WTC11 (cell line): ENCODE measurements around the gene SIK2. TPM values are rescaled to one million over a fixed set of nuclear protein-coding genes. Genes with fewer than 3 reads are reported as not detected.

ENCODE experiments used
- ATAC-seq: fragments of 200-7000 bp; cut with Tn5 transposase; 2 replicates; pipeline ENCODE4 v1.10.0; 2021; ENCODE audit warnings: mild to moderate bottlenecking, moderate library complexity
- CTCF ChIA-PET: fragments of 300-600 bp; sonication (Branson Sonifier 250); formaldehyde crosslinking; loops from one replicate; lab custom pipeline; 2021; ENCODE audit warnings: antibody characterized with exemption; lab: Charles Lee
- POLR2A ChIA-PET: fragments of 350-600 bp; sonication (Branson Sonifier 250); formaldehyde crosslinking; loops from one replicate; lab custom pipeline; 2021; ENCODE audit warnings: antibody characterized with exemption; lab: Charles Lee
- DNase-seq: peaks from one replicate; pipeline ENCODE4 v3.0.0; 2021; ENCODE audit warnings: low spot score
- H3K27ac Mint-ChIP-seq: 2 replicates; pipeline ENCODE4 v1.8.0; 2021; ENCODE audit warnings: mixed read lengths
- H3K27me3 Mint-ChIP-seq: 2 replicates; pipeline ENCODE4 v1.8.0; 2021; ENCODE audit warnings: low read depth, mild to moderate bottlenecking, moderate library complexity, mixed read lengths
- H3K36me3 Mint-ChIP-seq: 2 replicates; pipeline ENCODE4 v1.8.0; 2021; ENCODE audit warnings: mixed read lengths
- H3K4me1 Mint-ChIP-seq: 2 replicates; pipeline ENCODE4 v1.8.0; 2022; ENCODE audit warnings: mixed read lengths
- H3K4me3 Mint-ChIP-seq: 2 replicates; pipeline ENCODE4 v1.8.0; 2021; ENCODE audit warnings: mild to moderate bottlenecking, moderate library complexity, mixed read lengths
- H3K9me3 Mint-ChIP-seq: 2 replicates; pipeline ENCODE4 v1.8.0; 2021; ENCODE audit warnings: mixed read lengths
- ATF1 ChIP-seq: sonication (generic); formaldehyde crosslinking; IDR thresholded peaks from 2 replicates; pipeline ENCODE4 v1.8.1; 2023; ENCODE audit warnings: mild to moderate bottlenecking, moderate library complexity, missing genetic modification reagents
- CREM ChIP-seq: sonication (generic); formaldehyde crosslinking; IDR thresholded peaks from 2 replicates; pipeline ENCODE4 v1.8.1; 2022; ENCODE audit warnings: mild to moderate bottlenecking, missing genetic modification reagents, moderate library complexity
- ELF4 ChIP-seq: sonication (generic); formaldehyde crosslinking; IDR thresholded peaks from 2 replicates; pipeline ENCODE4 v1.8.1; 2022; ENCODE audit warnings: low read depth, mild to moderate bottlenecking, moderate library complexity, missing genetic modification reagents
- ESRRA ChIP-seq: sonication (generic); formaldehyde crosslinking; IDR thresholded peaks from 2 replicates; pipeline ENCODE4 v1.8.1; 2022; ENCODE audit warnings: mild to moderate bottlenecking, missing genetic modification reagents, borderline replicate concordance
- GABPB1 ChIP-seq: sonication (generic); formaldehyde crosslinking; IDR thresholded peaks from 2 replicates; pipeline ENCODE4 v1.8.1; 2023; ENCODE audit warnings: mild to moderate bottlenecking, missing genetic modification reagents
- GTF2I ChIP-seq: fragments of 250-450 bp; sonication (Bioruptor Pico); conservative IDR thresholded peaks from 2 replicates; pipeline ENCODE4 v1.4.0; 2021; ENCODE audit warnings: mild to moderate bottlenecking
- JAZF1 ChIP-seq: fragments of 250-450 bp; sonication (Bioruptor Pico); IDR thresholded peaks from 2 replicates; pipeline ENCODE4 v1.9.0; 2021; ENCODE audit warnings: moderate library complexity, mild to moderate bottlenecking, inconsistent platforms
- KAT7 ChIP-seq: sonication (generic); formaldehyde crosslinking; IDR thresholded peaks from 2 replicates; pipeline ENCODE4 v1.8.1; 2023; ENCODE audit warnings: missing genetic modification reagents, mild to moderate bottlenecking, borderline replicate concordance
- MXD4 ChIP-seq: fragments of 250-450 bp; sonication (Bioruptor Pico); IDR thresholded peaks from 2 replicates; pipeline ENCODE4 v1.8.0; 2021; ENCODE audit warnings: mild to moderate bottlenecking, moderate library complexity, borderline replicate concordance
- NFE2L1 ChIP-seq: sonication (generic); formaldehyde crosslinking; IDR thresholded peaks from 2 replicates; pipeline ENCODE4 v1.8.1; 2023; ENCODE audit warnings: missing genetic modification reagents
- NR1H2 ChIP-seq: sonication (generic); formaldehyde crosslinking; IDR thresholded peaks from 2 replicates; pipeline ENCODE4 v1.9.0; 2021; ENCODE audit warnings: mild to moderate bottlenecking, moderate library complexity, missing genetic modification reagents
- PRRX2 ChIP-seq: fragments of 250-450 bp; sonication (Bioruptor Pico); IDR thresholded peaks from 2 replicates; pipeline ENCODE4 v1.8.0; 2021; ENCODE audit warnings: mild to moderate bottlenecking
- RORB ChIP-seq: fragments of 250-450 bp; sonication (Bioruptor Pico); IDR thresholded peaks from 2 replicates; pipeline ENCODE4 v1.9.0; 2021; ENCODE audit warnings: mild to moderate bottlenecking
- SMAD3 ChIP-seq: sonication (generic); formaldehyde crosslinking; IDR thresholded peaks from 2 replicates; pipeline ENCODE4 v1.8.0; 2022; ENCODE audit warnings: missing genetic modification reagents, mild to moderate bottlenecking, borderline replicate concordance
- SOX15 ChIP-seq: fragments of 250-450 bp; sonication (Bioruptor Pico); IDR thresholded peaks from 2 replicates; pipeline ENCODE4 v1.9.0; 2021; ENCODE audit warnings: mild to moderate bottlenecking
- ZNF232 ChIP-seq: sonication (generic); formaldehyde crosslinking; IDR thresholded peaks from 2 replicates; pipeline ENCODE4 v1.8.0; 2022; ENCODE audit warnings: mild to moderate bottlenecking, missing genetic modification reagents
- ZNF263 ChIP-seq: sonication (generic); formaldehyde crosslinking; IDR thresholded peaks from 2 replicates; pipeline ENCODE4 v1.8.1; 2022; ENCODE audit warnings: low read depth, mild to moderate bottlenecking, moderate library complexity, missing genetic modification reagents
- total RNA-seq: library from RNA; stranded (reverse); gene quantifications from 3 replicates; pipeline ENCODE4 v1.2.3, GENCODE V29; 2021
- TF ChIP-seq, protein P1 (sequence below): sonication (generic); formaldehyde crosslinking; IDR thresholded peaks from 2 replicates; pipeline ENCODE4 v1.8.1; 2023; ENCODE audit warnings: mild to moderate bottlenecking, moderate library complexity, missing genetic modification reagents
- TF ChIP-seq, protein P2 (sequence below): sonication (generic); formaldehyde crosslinking; IDR thresholded peaks from 2 replicates; pipeline ENCODE4 v1.8.1; 2022; ENCODE audit warnings: missing genetic modification reagents, borderline replicate concordance
- TF ChIP-seq, protein P3 (sequence below): sonication (generic); formaldehyde crosslinking; conservative IDR thresholded peaks from 2 replicates; pipeline ENCODE4 v1.8.1; 2022; ENCODE audit warnings: mild to moderate bottlenecking, missing genetic modification reagents
- TF ChIP-seq, protein P4 (sequence below): sonication (generic); formaldehyde crosslinking; IDR thresholded peaks from 2 replicates; pipeline ENCODE4 v1.8.1; 2023; ENCODE audit warnings: mild to moderate bottlenecking, missing genetic modification reagents, moderate library complexity
- TF ChIP-seq, protein P5 (sequence below): sonication (generic); formaldehyde crosslinking; IDR thresholded peaks from 2 replicates; pipeline ENCODE4 v1.8.0; 2022; ENCODE audit warnings: mild to moderate bottlenecking, missing genetic modification reagents
- TF ChIP-seq, protein P6 (sequence below): sonication (generic); formaldehyde crosslinking; IDR thresholded peaks from 2 replicates; pipeline ENCODE4 v1.8.1; 2023; ENCODE audit warnings: mild to moderate bottlenecking, missing genetic modification reagents
- TF ChIP-seq, protein P7 (sequence below): sonication (generic); formaldehyde crosslinking; IDR thresholded peaks from 2 replicates; pipeline ENCODE4 v1.8.1; 2023; ENCODE audit warnings: mild to moderate bottlenecking, missing genetic modification reagents

The SIK2 gene
- total RNA-seq, 1 experiment from 2014 or later = 7.2 TPM

DNA sequence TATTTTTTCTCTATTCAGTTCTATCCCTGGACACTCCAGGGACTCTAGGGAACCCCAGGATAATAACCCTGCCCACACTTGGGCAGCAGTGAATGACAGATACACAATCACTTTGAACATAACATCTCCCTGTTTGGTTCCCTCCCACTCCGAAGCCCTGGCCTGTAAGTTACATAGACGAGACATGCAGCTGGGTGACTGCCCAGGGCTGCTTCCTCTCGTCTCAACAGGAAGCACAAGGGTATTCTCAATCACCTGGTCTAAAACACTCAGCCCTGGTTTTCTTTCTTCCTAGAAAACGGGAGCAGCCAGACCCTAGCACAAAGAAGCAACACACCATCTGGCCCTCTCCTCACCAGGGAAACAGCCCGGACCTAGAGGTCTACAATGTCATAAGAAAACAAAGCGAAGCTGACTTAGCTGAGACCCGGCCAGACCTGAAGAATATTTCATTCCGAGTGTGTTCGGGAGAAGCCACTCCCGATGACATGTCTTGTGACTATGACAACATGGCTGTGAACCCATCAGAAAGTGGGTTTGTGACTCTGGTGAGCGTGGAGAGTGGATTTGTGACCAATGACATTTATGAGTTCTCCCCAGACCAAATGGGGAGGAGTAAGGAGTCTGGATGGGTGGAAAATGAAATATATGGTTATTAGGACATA lies 42.3 kb upstream of the SIK2 start:
- POLR2A ChIA-PET = no interaction called here
- Mint-ChIP-seq H3K9me3 (peaks cover 26% of the 10 kb centered on the region), H3K36me3 (peaks cover 25% of the 10 kb centered on the region), H3K27me3 (peaks cover 6% of the 10 kb centered on the region; the same call in 1 of the 2 replicates), H3K4me3 (no peak overlapping the region), H3K4me1 (peaks cover 24% of the 10 kb centered on the region), H3K27ac (no peak overlapping the region)
- no peak; the same call in 1 of the 2 replicates for ATAC-seq
- TF ChIP-seq CREM (no peak), MXD4 (CRISPR knock-in tag) (no peak), ZNF232 (CRISPR knock-in tag) (no peak), ATF1 (CRISPR knock-in tag) (no peak), ELF4 (no peak), SOX15 (CRISPR knock-in tag) (no peak)
- TF ChIP-seq, protein P1, sequence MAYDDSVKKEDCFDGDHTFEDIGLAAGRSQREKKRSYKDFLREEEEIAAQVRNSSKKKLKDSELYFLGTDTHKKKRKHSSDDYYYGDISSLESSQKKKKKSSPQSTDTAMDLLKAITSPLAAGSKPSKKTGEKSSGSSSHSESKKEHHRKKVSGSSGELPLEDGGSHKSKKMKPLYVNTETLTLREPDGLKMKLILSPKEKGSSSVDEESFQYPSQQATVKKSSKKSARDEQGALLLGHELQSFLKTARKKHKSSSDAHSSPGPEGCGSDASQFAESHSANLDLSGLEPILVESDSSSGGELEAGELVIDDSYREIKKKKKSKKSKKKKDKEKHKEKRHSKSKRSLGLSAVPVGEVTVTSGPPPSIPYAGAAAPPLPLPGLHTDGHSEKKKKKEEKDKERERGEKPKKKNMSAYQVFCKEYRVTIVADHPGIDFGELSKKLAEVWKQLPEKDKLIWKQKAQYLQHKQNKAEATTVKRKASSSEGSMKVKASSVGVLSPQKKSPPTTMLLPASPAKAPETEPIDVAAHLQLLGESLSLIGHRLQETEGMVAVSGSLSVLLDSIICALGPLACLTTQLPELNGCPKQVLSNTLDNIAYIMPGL (CRISPR knock-in tag) = no peak
- TF ChIP-seq, protein P2, sequence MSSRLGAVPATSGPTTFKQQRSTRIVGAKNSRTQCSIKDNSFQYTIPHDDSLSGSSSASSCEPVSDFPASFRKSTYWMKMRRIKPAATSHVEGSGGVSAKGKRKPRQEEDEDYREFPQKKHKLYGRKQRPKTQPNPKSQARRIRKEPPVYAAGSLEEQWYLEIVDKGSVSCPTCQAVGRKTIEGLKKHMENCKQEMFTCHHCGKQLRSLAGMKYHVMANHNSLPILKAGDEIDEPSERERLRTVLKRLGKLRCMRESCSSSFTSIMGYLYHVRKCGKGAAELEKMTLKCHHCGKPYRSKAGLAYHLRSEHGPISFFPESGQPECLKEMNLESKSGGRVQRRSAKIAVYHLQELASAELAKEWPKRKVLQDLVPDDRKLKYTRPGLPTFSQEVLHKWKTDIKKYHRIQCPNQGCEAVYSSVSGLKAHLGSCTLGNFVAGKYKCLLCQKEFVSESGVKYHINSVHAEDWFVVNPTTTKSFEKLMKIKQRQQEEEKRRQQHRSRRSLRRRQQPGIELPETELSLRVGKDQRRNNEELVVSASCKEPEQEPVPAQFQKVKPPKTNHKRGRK (CRISPR knock-in tag) = no peak
- TF ChIP-seq, protein P3, sequence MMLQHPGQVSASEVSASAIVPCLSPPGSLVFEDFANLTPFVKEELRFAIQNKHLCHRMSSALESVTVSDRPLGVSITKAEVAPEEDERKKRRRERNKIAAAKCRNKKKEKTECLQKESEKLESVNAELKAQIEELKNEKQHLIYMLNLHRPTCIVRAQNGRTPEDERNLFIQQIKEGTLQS = no peak
- CTCF ChIA-PET = interaction anchor here (2.3 kb wide), 1 partner anchor 44 kb away, joined by 6 read pairs; no protein-coding TSS in a partner anchor
- DNase-seq = no peak

DNA sequence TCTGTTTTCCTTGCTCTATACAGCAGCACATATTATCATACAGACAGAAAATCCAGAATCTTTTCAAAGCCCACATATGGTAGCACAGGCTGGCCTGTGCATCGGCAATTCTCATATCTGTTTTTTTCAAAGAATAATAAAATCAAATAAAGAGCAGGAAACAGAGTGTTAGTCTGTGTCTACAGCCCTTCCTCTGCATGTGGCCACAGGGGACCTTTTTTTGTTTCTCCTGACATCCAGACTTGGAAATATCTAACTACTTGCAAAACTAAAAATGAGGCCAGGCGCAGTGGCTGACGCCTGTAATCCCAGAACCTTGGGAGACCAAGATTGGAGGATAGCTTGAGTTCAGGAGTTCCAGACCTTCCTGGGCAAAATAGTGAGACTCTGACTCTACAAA lies 41.4 kb upstream of the SIK2 start:
- DNase-seq = no peak
- Mint-ChIP-seq H3K9me3 (peaks cover 18% of the 10 kb centered on the region), H3K27ac (no peak overlapping the region), H3K27me3 (peaks cover 6% of the 10 kb centered on the region; the same call in 1 of the 2 replicates), H3K4me1 (peaks cover 24% of the 10 kb centered on the region), H3K36me3 (peaks cover 16% of the 10 kb centered on the region), H3K4me3 (no peak overlapping the region)
- ATAC-seq = no peak
- CTCF ChIA-PET = interaction anchor here (0.8 to 3.2 kb wide), 3 partner anchors 44 to 306 kb away, joined by 3 to 12 read pairs (median 6); no protein-coding TSS in a partner anchor
- POLR2A ChIA-PET = no interaction called here
- TF ChIP-seq JAZF1 (CRISPR knock-in tag) (no peak), PRRX2 (no peak), NFE2L1 (CRISPR knock-in tag) (no peak), NR1H2 (CRISPR knock-in tag) (no peak), ZNF263 (CRISPR knock-in tag) (no peak), KAT7 (CRISPR knock-in tag) (no peak), GABPB1 (CRISPR knock-in tag) (no peak), GTF2I (CRISPR knock-in tag) (no peak), RORB (CRISPR knock-in tag) (no peak), SMAD3 (CRISPR knock-in tag) (no peak), ESRRA (CRISPR knock-in tag) (no peak)
- TF ChIP-seq, protein P4, sequence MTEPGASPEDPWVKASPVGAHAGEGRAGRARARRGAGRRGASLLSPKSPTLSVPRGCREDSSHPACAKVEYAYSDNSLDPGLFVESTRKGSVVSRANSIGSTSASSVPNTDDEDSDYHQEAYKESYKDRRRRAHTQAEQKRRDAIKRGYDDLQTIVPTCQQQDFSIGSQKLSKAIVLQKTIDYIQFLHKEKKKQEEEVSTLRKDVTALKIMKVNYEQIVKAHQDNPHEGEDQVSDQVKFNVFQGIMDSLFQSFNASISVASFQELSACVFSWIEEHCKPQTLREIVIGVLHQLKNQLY (CRISPR knock-in tag) = no peak
- TF ChIP-seq, protein P5, sequence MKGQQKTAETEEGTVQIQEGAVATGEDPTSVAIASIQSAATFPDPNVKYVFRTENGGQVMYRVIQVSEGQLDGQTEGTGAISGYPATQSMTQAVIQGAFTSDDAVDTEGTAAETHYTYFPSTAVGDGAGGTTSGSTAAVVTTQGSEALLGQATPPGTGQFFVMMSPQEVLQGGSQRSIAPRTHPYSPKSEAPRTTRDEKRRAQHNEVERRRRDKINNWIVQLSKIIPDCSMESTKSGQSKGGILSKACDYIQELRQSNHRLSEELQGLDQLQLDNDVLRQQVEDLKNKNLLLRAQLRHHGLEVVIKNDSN (CRISPR knock-in tag) = no peak
- TF ChIP-seq, protein P2 (CRISPR knock-in tag) = no peak
- TF ChIP-seq, protein P6, sequence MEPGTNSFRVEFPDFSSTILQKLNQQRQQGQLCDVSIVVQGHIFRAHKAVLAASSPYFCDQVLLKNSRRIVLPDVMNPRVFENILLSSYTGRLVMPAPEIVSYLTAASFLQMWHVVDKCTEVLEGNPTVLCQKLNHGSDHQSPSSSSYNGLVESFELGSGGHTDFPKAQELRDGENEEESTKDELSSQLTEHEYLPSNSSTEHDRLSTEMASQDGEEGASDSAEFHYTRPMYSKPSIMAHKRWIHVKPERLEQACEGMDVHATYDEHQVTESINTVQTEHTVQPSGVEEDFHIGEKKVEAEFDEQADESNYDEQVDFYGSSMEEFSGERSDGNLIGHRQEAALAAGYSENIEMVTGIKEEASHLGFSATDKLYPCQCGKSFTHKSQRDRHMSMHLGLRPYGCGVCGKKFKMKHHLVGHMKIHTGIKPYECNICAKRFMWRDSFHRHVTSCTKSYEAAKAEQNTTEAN (CRISPR knock-in tag) = no peak
- TF ChIP-seq, protein P7, sequence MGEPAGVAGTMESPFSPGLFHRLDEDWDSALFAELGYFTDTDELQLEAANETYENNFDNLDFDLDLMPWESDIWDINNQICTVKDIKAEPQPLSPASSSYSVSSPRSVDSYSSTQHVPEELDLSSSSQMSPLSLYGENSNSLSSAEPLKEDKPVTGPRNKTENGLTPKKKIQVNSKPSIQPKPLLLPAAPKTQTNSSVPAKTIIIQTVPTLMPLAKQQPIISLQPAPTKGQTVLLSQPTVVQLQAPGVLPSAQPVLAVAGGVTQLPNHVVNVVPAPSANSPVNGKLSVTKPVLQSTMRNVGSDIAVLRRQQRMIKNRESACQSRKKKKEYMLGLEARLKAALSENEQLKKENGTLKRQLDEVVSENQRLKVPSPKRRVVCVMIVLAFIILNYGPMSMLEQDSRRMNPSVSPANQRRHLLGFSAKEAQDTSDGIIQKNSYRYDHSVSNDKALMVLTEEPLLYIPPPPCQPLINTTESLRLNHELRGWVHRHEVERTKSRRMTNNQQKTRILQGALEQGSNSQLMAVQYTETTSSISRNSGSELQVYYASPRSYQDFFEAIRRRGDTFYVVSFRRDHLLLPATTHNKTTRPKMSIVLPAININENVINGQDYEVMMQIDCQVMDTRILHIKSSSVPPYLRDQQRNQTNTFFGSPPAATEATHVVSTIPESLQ (CRISPR knock-in tag) = no peak
